ENCODE data around the gene KRTAP7-1. TPM values are rescaled to one million over a fixed set of nuclear protein-coding genes. Genes with fewer than 3 reads are reported as not detected.

KRTAP7-1 gene
- total RNA-seq, 1 donor from 2014 or later, result not detected

- H3K4me1 Mint-ChIP-seq (ENCODE audit: unreplicated experiment), result no peaks in the 10 kb centered on the region
- H3K27ac Mint-ChIP-seq, result no peak overlapping the region
- no peaks in the 10 kb centered on the region for H3K9me3 Mint-ChIP-seq
- DNase-seq (ENCODE audit: extremely low spot score, unreplicated experiment), result no peak
- H3K4me3 Mint-ChIP-seq, result no peak overlapping the region
- H3K27me3 Mint-ChIP-seq, result peaks cover 4% of the 10 kb centered on the region
- H3K36me3 Mint-ChIP-seq, result no peaks in the 10 kb centered on the region
- no peak for TF ChIP-seq CTCF (conservative IDR thresholded peaks at IDR 0.05)
These were observed 9.0 kb upstream of the KRTAP7-1 start for GRCh38 chr21:30838536-30838935.

- Mint-ChIP-seq H3K36me3 (no peaks in the 10 kb centered on the region), H3K27ac (no peak overlapping the region), H3K9me3 (peaks cover 5% of the 10 kb centered on the region), H3K4me3 (no peak overlapping the region), H3K4me1 (ENCODE audit: unreplicated experiment) (no peaks in the 10 kb centered on the region), H3K27me3 (peaks cover 4% of the 10 kb centered on the region)
- peak; percentile 78 for TF ChIP-seq CTCF (conservative IDR thresholded peaks at IDR 0.05)
- no peak for DNase-seq (ENCODE audit: extremely low spot score, unreplicated experiment)
These were observed 1.7 kb upstream of the KRTAP7-1 start for GRCh38 chr21:30831194-30831765.

GRCh38 chr21:30818837-30819610 lies 10.5 kb downstream of the KRTAP7-1 start:
- Mint-ChIP-seq H3K9me3 (no peaks in the 10 kb centered on the region), H3K4me3 (no peak overlapping the region), H3K27me3 (no peaks in the 10 kb centered on the region), H3K4me1 (ENCODE audit: unreplicated experiment) (no peaks in the 10 kb centered on the region), H3K27ac (no peak overlapping the region), H3K36me3 (no peaks in the 10 kb centered on the region)
- DNase-seq (ENCODE audit: extremely low spot score, unreplicated experiment), result no peak
- TF ChIP-seq CTCF (conservative IDR thresholded peaks at IDR 0.05), result no peak

- H3K4me1 Mint-ChIP-seq (ENCODE audit: unreplicated experiment), result no peaks in the 10 kb centered on the region
- H3K27me3 Mint-ChIP-seq, result no peaks in the 10 kb centered on the region
- no peaks in the 10 kb centered on the region for H3K9me3 Mint-ChIP-seq
- no peak within 1 kb of the TSS for H3K27ac Mint-ChIP-seq
- TF ChIP-seq CTCF (conservative IDR thresholded peaks at IDR 0.05), result no peak
- H3K4me3 Mint-ChIP-seq, result no peak within 1 kb of the TSS
- no peaks in the 10 kb centered on the region for H3K36me3 Mint-ChIP-seq
- no peak for DNase-seq (ENCODE audit: extremely low spot score, unreplicated experiment)
These were observed 16.4 kb downstream of the KRTAP7-1 start, which contains the start of gene KRTAP8-1 for GRCh38 chr21:30813174-30813573. TSS of gene KRTAP8-1 (minus strand) at chr21:30813274. CDS start at chr21:30813220, 54 bp downstream.

- no peak overlapping the region for H3K4me3 Mint-ChIP-seq
- H3K27ac Mint-ChIP-seq, result no peak overlapping the region
- H3K9me3 Mint-ChIP-seq, result no peaks in the 10 kb centered on the region
- H3K4me1 Mint-ChIP-seq (ENCODE audit: unreplicated experiment), result no peaks in the 10 kb centered on the region
- H3K27me3 Mint-ChIP-seq, result no peaks in the 10 kb centered on the region
- no peak for TF ChIP-seq CTCF (conservative IDR thresholded peaks at IDR 0.05)
- H3K36me3 Mint-ChIP-seq, result no peaks in the 10 kb centered on the region
- no peak for DNase-seq (ENCODE audit: extremely low spot score, unreplicated experiment)
These were observed 29.0 kb downstream of the KRTAP7-1 start for GRCh38 chr21:30800605-30801004.

Data from type B pancreatic cell (in vitro differentiated cells).